H9 (cell line): ENCODE results near the gene ACADL. TPM values are rescaled to one million over a fixed set of nuclear protein-coding genes. Genes with fewer than 3 reads are reported as not detected.

ENCODE experiments used
- DNase-seq: peaks from one replicate; pipeline ENCODE4 v3.0.0-alpha.2; 2017
- H2AFZ ChIP-seq: one replicate; pipeline ENCODE4 v1.6.1; 2013; ENCODE audit warnings: mild to moderate bottlenecking, low read length, control low read depth, moderate library complexity
- H2AK5ac ChIP-seq: 2 replicates; pipeline ENCODE4 v1.6.1; 2013; ENCODE audit warnings: low read length, control low read depth, mixed read lengths; ENCODE audit not compliant: insufficient read length
- H2BK120ac ChIP-seq: one replicate; pipeline ENCODE4 v1.6.1; 2013; ENCODE audit warnings: low read depth, mild to moderate bottlenecking, low read length, control low read depth, inconsistent platforms; ENCODE audit not compliant: poor library complexity, severe bottlenecking
- H2BK12ac ChIP-seq: 2 replicates; pipeline ENCODE4 v1.6.1; 2013; ENCODE audit warnings: low read length, control low read depth, mixed read lengths, low read depth; ENCODE audit not compliant: insufficient read length
- H2BK15ac ChIP-seq: 2 replicates; pipeline ENCODE4 v1.6.1; 2013; ENCODE audit warnings: low read depth, low read length, control low read depth
- H2BK20ac ChIP-seq: one replicate; pipeline ENCODE4 v1.6.1; 2013; ENCODE audit warnings: low read depth, mild to moderate bottlenecking, low read length, control low read depth, inconsistent platforms; ENCODE audit not compliant: poor library complexity, severe bottlenecking
- H2BK5ac ChIP-seq: 2 replicates; pipeline ENCODE4 v1.6.1; 2013; ENCODE audit warnings: low read length, control low read depth, mixed read lengths; ENCODE audit not compliant: insufficient read length
- H3K14ac ChIP-seq: 2 replicates; pipeline ENCODE4 v1.6.1; 2013; ENCODE audit warnings: low read length, control low read depth; ENCODE audit not compliant: insufficient read depth
- H3K18ac ChIP-seq: 2 replicates; pipeline ENCODE4 v1.6.1; 2013; ENCODE audit warnings: low read depth, mild to moderate bottlenecking, mixed read lengths, low read length, control low read depth; ENCODE audit not compliant: insufficient read length
- H3K23ac ChIP-seq: 2 replicates; pipeline ENCODE4 v1.6.1; 2013; ENCODE audit warnings: low read length, control low read depth, mixed read lengths, low read depth; ENCODE audit not compliant: insufficient read length
- H3K23me2 ChIP-seq: 2 replicates; pipeline ENCODE4 v1.6.1; 2013; ENCODE audit warnings: low read depth, mild to moderate bottlenecking, mixed read lengths, low read length, control low read depth; ENCODE audit not compliant: insufficient read length, poor library complexity, severe bottlenecking
- H3K27ac ChIP-seq: 2 replicates; pipeline ENCODE4 v1.5.1; 2013; ENCODE audit warnings: low read length, control low read depth, mixed read lengths, low read depth; ENCODE audit not compliant: insufficient read length
- H3K27me3 ChIP-seq: 2 replicates; pipeline ENCODE4 v1.6.1; 2013; ENCODE audit warnings: low read length, control low read depth, inconsistent platforms; ENCODE audit not compliant: insufficient read depth
- H3K4ac ChIP-seq: 2 replicates; pipeline ENCODE4 v1.6.1; 2013; ENCODE audit warnings: low read depth, mild to moderate bottlenecking, control low read depth, inconsistent platforms, low read length, moderate library complexity
- H3K4me1 ChIP-seq: 2 replicates; pipeline ENCODE4 v1.6.1; 2013; ENCODE audit warnings: low read length, control low read depth, inconsistent platforms; ENCODE audit not compliant: insufficient read depth
- H3K4me2 ChIP-seq: 2 replicates; pipeline ENCODE4 v1.6.1; 2013; ENCODE audit warnings: low read length, control low read depth, mixed read lengths; ENCODE audit not compliant: insufficient read length, insufficient read depth
- H3K56ac ChIP-seq: 2 replicates; pipeline ENCODE4 v1.6.1; 2013; ENCODE audit warnings: low read depth, mild to moderate bottlenecking, mixed read lengths, low read length, control low read depth; ENCODE audit not compliant: insufficient read length
- H3K79me1 ChIP-seq: 2 replicates; pipeline ENCODE4 v1.6.1; 2013; ENCODE audit warnings: low read depth, mild to moderate bottlenecking, moderate library complexity, low read length, control low read depth, inconsistent platforms; ENCODE audit not compliant: insufficient read depth, poor library complexity, severe bottlenecking
- H3K79me2 ChIP-seq: 2 replicates; pipeline ENCODE4 v1.6.1; 2013; ENCODE audit warnings: low read length, control low read depth, inconsistent platforms; ENCODE audit not compliant: insufficient read depth
- H3K9ac ChIP-seq: 2 replicates; pipeline ENCODE4 v1.6.1; 2013; ENCODE audit warnings: low read length, control low read depth, mixed read lengths; ENCODE audit not compliant: insufficient read length; ENCODE audit errors: extremely low read depth
- H3K9me3 ChIP-seq: one replicate; pipeline ENCODE4 v1.6.1; 2013; ENCODE audit warnings: low read depth, low read length, inconsistent platforms; ENCODE audit not compliant: control insufficient read depth
- H3T11ph ChIP-seq: one replicate; pipeline ENCODE4 v1.6.1; 2013; ENCODE audit warnings: mild to moderate bottlenecking, low read length, control low read depth, inconsistent platforms
- H4K20me1 ChIP-seq: one replicate; pipeline ENCODE4 v1.6.1; 2013; ENCODE audit not compliant: control insufficient read depth, insufficient read length, insufficient read depth
- H4K5ac ChIP-seq: 2 replicates; pipeline ENCODE4 v1.6.1; 2013; ENCODE audit warnings: low read depth, mild to moderate bottlenecking, mixed read lengths, low read length, control low read depth; ENCODE audit not compliant: insufficient read length
- H4K8ac ChIP-seq: replicated peaks from 2 replicates; pipeline ENCODE4 v1.6.1; 2013; ENCODE audit warnings: low read length, control low read depth, mixed read lengths, low read depth; ENCODE audit not compliant: insufficient read length
- H4K91ac ChIP-seq: 2 replicates; pipeline ENCODE4 v1.6.1; 2013; ENCODE audit warnings: low read depth, mild to moderate bottlenecking, moderate library complexity, mixed read lengths, low read length, control low read depth; ENCODE audit not compliant: insufficient read length
- H3K27ac Mint-ChIP-seq, 3 experiments: 2 replicates in 2 of 3; 3 replicates in 1 of 3; pipeline ENCODE4 v1.8.0; 2020 to 2021; ENCODE audit warnings: mixed read lengths in 3 of 3, mild to moderate bottlenecking in 1 of 3, moderate library complexity in 1 of 3
- H3K27me3 Mint-ChIP-seq: 2 replicates; pipeline ENCODE4 v1.8.0; 2021; ENCODE audit warnings: low read depth, mild to moderate bottlenecking, moderate library complexity, mixed read lengths
- H3K36me3 Mint-ChIP-seq, 3 experiments: 2 replicates in 2 of 3; 3 replicates in 1 of 3; pipeline ENCODE4 v1.8.0; 2020 to 2021; ENCODE audit warnings: low read depth in 3 of 3, mixed read lengths in 3 of 3; ENCODE audit not compliant: insufficient read depth in 1 of 3
- H3K4me1 Mint-ChIP-seq, 2 experiments: 2 replicates each; pipeline ENCODE4 v1.8.0; 2020; ENCODE audit warnings: mixed read lengths in 2 of 2
- H3K4me3 Mint-ChIP-seq, 2 experiments: 2 replicates in 1 of 2; 3 replicates in 1 of 2; pipeline ENCODE4 v1.8.0; 2020 to 2021; ENCODE audit warnings: mild to moderate bottlenecking in 2 of 2, mixed read lengths in 2 of 2, moderate library complexity in 1 of 2
- H3K9me3 Mint-ChIP-seq, 2 experiments: 2 replicates in 1 of 2; 3 replicates in 1 of 2; pipeline ENCODE4 v1.8.0; 2020; ENCODE audit warnings: mild to moderate bottlenecking in 2 of 2, mixed read lengths in 2 of 2, moderate library complexity in 1 of 2
- total RNA-seq: library from RNA; stranded (reverse); gene quantifications from 2 replicates; pipeline ENCODE4 v1.2.1, GENCODE V29; 2021
- TF ChIP-seq, protein P1 (sequence below): fragments of 200-600 bp; sonication (generic); conservative IDR thresholded peaks from 3 replicates; pipeline ENCODE4 v1.8.0; 2021; ENCODE audit warnings: antibody characterized with exemption, mild to moderate bottlenecking

ACADL gene
- total RNA-seq, 1 experiment from 2014 or later: 0.26 TPM

GRCh38 chr2:210147614-210148013 is 77.6 kb downstream of the ACADL start:
- Histone ChIP-seq H2BK15ac (no peak overlapping the region), H3K79me2 (no peaks in the 10 kb centered on the region), H3K4me2 (no peak overlapping the region), H2AK5ac (no peak overlapping the region), H2BK120ac (no peak overlapping the region), H3K23ac (no peak overlapping the region), H3K4ac (no peak overlapping the region), H3K23me2 (no peaks in the 10 kb centered on the region), H2BK20ac (no peak overlapping the region), H3K14ac (no peak overlapping the region), H3K4me1 (no peaks in the 10 kb centered on the region), H3K18ac (no peak overlapping the region), H3K9ac (no peak overlapping the region), H3K27me3 (no peaks in the 10 kb centered on the region), H2BK12ac (no peak overlapping the region), H2AFZ (no peak overlapping the region), H4K8ac (no peak overlapping the region), H3K9me3 (no peaks in the 10 kb centered on the region), H3K27ac (no peak overlapping the region), H2BK5ac (no peak overlapping the region), H4K20me1 (no peaks in the 10 kb centered on the region), H4K91ac (no peak overlapping the region), H3K56ac (no peak overlapping the region), H4K5ac (no peak overlapping the region), H3K79me1 (no peaks in the 10 kb centered on the region), H3T11ph (no peak overlapping the region)
- no peak for DNase-seq
- H3K4me1 Mint-ChIP-seq: no peaks in the 10 kb centered on the region; a peak in 1 of 4 replicates
- no peaks in the 10 kb centered on the region for H3K27me3 Mint-ChIP-seq
- peaks cover 23 to 55% (median 42%) of the 10 kb centered on the region in 3 experiments for H3K36me3 Mint-ChIP-seq
- no peak overlapping the region for H3K4me3 Mint-ChIP-seq
- TF ChIP-seq, protein P1, sequence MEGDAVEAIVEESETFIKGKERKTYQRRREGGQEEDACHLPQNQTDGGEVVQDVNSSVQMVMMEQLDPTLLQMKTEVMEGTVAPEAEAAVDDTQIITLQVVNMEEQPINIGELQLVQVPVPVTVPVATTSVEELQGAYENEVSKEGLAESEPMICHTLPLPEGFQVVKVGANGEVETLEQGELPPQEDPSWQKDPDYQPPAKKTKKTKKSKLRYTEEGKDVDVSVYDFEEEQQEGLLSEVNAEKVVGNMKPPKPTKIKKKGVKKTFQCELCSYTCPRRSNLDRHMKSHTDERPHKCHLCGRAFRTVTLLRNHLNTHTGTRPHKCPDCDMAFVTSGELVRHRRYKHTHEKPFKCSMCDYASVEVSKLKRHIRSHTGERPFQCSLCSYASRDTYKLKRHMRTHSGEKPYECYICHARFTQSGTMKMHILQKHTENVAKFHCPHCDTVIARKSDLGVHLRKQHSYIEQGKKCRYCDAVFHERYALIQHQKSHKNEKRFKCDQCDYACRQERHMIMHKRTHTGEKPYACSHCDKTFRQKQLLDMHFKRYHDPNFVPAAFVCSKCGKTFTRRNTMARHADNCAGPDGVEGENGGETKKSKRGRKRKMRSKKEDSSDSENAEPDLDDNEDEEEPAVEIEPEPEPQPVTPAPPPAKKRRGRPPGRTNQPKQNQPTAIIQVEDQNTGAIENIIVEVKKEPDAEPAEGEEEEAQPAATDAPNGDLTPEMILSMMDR: no peak
- no peak overlapping the region for H3K27ac Mint-ChIP-seq
- peaks cover 6 to 11% of the 10 kb centered on the region in 2 experiments; a peak in 4 of 5 replicates for H3K9me3 Mint-ChIP-seq

Other genes with a start within 250 kb of the ACADL start
- gene RPE, start 222.8 kb downstream of the ACADL start, total RNA-seq: 67.8 and 71.6 TPM in 2 replicates
- 7.7 and 8.2 TPM in 2 replicates for gene KANSL1L, start 54.0 kb downstream of the ACADL start, total RNA-seq
- not detected in 2 replicates for gene MYL1, start 89.7 kb upstream of the ACADL start, total RNA-seq